NB4 (cell line): ENCODE measurements around the gene REL.

ENCODE experiments used
- CTCF ChIP-seq: IDR thresholded peaks from one replicate; pipeline ENCODE4 v1.5.1; 2012; ENCODE audit warnings: low read depth, low read length
- POLR2A ChIP-seq: IDR thresholded peaks from 2 replicates; pipeline ENCODE4 v1.6.1; 2011; ENCODE audit warnings: mild to moderate bottlenecking; ENCODE audit not compliant: insufficient read length; ENCODE audit errors: extremely low read depth

GRCh38 chr2:60831921-60832320 is 49.5 kb upstream of the REL start:
- no peak for TF ChIP-seq POLR2A
- TF ChIP-seq CTCF: no peak
